Epidermal melanocyte (primary cell): Measurements from ENCODE around the gene TGFBR1.
"Not testable (repeated sequence)": the region's sequence is repeated elsewhere in the genome, so short reads cannot be mapped to it uniquely, and the experiment has no call there.

Experiments
- DNase-seq: peaks from one replicate; pipeline ENCODE4 v3.0.0; 2011; ENCODE audit warnings: low spot score; ENCODE audit not compliant: insufficient read length

TGFBR1 gene

DNA sequence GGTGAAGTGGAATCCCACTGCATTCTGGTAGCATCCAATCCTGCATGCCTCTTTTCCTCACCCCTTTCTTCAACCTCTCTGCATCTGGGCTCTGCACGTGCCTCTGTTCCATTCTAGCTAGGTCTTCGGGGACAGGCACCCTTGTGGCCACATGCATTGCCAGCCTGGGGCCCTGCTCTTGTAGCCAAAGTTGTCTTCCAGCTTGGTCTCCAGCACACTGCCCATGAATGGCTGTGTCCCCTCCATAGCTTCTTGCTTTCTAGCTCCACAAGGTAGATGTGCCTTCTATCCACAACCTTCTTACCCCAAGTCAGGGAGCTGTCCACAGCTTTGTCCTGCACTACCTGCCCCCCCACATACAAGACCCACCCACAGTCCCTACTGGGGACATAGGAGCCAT is 84.3 kb downstream of the TGFBR1 start:
- DNase-seq: no peak

GRCh38 chr9:99189887-99190596 is 85.1 kb downstream of the TGFBR1 start:
- no peak for DNase-seq

DNA sequence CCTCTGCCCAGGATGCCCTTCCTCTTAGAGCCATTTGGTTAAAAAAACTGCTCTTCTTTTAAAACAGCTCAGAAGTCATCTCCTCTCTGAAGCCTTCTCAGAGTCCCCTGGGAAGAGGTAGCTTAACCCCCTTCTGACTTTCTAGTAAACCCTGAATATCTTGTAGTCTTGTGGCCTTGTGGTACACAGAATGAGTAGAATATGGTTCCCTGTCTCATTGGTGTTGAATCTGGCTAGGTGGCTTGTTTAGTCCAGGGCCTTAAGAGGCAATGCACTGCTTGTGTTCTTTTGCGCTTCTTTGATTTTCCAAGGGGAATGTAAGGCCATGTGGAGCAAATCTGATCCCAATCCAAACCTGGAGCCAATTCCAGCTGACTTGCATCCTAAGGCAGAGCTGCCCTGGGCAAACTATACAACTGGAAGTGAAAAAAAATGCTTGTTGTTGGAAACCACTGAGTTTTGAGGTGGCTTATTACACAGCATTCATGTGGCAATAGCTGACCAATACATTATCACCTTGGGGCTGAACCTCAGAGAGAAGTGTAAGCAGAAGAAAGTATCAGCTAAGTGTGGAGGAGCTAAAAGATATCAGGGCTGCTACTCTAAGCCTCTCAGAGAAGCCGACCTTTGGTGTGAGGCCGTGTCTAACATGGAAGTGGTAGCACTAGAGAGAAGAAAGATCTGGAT is 85.8 kb downstream of the TGFBR1 start:
- no peak for DNase-seq

DNA sequence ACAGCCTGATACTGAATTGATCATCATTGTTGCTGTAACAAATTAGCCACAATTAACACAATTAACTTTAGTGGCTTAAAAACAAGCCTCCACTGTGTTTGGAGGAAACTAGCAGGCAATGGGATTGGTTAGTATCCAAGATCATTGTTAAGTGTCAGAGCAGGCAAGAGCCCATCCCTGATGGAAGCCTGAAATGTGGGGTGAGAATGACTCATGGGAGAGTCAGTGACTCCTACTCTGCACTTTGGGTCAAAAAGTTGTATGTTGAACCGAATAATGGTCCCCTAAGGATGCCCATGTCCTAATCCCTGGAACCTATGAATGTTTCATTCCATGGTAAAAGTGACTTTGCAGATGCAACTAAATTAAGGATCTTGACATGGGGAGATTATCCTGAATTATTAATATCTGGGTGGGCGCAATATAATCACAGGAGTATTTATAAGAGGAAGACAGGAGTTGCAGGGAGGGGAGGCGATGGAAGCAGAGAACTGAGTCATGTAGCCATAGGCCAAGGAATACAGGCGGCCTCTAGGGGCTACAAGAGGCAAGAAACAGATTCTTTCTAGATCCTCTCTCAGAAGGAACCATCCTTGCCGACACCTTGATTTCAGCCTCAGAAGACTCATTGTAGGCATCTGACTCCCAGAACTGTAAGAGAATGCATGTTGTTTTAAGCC is 88.0 kb downstream of the TGFBR1 start:
- DNase-seq: no peak

DNA sequence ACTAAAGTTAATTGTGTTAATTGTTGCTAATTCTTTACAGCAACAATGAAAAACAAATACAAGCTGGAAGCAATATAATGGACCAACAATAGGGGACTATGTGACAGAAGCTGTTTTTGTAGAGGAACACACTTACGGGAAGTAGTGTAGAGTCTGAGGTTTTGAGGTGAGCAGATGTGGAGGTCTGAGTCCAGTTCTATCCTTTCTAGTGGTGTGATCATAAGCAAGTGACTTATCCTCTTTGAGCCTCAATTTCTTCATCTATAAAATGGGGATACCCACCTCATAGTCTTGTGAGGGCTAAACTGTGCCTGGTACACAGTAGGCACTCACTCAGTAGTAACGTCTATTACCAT is 88.5 kb downstream of the TGFBR1 start:
- DNase-seq: no peak

DNA sequence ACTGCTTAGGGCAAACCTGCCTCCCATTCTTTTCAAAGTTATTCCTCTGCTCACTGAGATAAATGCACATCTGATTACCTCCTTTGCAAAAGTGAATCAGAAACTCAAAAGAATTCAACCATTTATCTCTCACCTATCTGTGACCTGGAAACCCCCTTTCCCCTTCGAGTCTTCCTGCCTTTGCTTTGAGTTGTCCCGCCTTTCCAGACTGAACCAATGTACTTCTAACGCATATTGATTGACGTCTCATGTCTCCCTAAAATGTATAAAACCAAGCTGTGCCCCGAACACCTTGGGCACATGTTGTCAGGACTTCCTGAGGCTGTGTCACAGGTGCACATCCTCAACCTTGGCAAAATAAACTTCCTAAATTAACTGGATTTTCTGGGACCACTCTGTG is 91.6 kb downstream of the TGFBR1 start:
- not testable (repeated sequence) for DNase-seq

DNA sequence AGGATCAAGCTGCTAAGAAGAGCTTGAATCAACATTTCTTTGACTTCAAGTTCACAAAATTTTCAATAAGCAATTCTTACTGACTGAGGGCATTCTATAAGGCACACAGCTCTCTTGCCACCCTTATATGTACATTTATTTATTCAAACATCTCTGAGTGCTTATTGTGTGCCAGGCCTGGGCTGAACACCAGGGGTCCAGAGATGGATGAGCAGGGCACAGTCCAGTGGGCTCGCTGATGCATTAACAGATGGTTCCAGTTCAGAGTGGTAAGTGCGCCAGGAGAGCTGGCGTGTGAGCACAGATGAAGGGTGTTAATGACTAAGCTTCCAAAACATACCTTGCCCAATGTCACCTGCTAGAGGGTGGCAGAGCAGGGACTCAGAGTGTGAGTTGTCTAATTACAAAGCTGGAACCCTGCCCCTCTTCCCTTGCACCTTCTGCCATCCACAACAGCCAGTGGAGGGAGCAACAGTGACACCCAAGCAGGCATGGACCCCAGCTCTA is 92.3 kb downstream of the TGFBR1 start:
- DNase-seq: no peak

DNA sequence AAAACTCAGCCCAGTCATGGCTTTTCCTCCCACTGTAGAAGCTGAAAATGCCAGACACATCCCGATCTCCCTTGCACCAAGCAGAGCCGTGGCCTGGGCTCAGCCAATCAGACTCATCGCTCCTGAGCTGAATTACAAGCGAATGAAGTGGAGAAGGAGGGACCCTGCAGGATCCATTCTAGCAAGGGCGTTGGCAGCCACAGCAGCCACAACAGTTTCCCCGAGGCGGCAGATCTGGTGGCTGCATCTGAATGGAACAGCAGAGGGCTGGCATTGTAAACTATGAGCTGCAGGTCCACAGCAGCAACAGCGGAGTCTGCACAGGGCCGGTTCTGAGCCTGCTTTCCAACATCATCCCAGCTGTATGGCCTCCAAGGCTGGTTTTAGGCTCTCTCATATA is 93.1 kb downstream of the TGFBR1 start:
- DNase-seq: no peak

DNA sequence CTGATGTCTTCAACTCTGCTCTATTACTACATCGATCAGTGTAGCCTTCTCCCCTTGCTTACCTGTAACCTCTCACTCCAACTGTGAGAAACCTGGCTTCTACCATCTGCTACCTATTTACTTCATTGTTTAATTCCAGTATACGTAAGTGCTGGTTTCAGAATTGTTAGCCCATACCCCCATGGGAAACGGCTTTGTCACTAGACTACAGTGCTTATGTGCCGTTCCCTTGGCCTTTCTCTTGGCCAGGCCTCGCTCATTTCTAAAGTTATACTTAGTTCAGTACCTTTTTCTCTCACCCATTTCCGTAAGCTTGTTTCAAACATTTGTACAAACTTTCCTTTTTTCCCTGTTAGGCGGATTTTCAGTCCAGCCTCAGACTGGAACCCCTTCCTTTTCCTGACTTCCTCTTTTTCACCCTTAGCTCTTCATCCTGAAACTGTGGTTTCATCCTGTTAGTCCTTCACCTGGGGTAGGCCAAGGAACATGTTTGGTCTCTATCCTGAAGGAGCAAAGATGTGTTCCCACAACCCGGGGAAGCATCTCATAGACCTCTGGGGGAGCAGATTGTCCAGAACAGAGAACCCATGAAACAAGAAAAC is 95.1 kb downstream of the TGFBR1 start:
- DNase-seq: no peak

DNA sequence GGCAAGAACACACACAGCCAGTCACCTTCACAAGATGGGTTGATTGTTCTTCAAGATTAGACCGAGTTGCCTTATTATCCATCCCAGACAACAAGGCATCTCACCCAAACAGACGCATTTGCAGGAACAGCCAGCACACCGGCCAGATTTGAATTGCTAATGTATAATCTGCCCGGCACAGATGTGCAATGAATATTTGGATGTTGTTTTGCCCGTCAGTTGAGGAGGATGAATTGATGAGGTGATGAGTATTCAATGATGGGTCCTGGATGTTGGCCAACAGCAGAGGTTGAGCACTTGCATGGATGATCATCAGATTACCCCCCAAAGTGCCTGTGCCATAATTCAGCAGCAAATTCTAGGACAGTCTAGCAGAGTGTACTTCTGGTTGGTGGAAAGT is 96.7 kb downstream of the TGFBR1 start:
- no peak for DNase-seq
